ENCODE measurements around the gene RELL2.

Gene RELL2

DNA sequence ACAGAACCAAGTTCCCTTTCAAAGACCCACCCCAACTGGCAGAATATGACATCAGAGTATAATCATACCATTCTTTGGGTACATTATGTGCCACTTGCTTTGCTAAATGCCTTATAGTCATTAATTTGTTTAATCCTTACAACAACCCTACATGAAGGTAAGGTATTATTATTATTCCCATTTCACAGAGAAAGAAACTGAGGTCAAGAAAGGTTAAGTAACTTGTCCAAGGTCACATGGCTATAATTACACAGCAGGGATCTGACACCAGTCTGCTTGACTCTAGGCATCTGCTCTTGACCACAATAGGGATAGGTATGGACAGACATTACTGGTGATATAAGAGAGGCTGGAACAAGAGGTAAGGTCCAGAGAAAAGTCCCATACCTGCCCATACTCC, 13.2 kb downstream of the RELL2 start:
- DNase-seq, result no peak

DNA sequence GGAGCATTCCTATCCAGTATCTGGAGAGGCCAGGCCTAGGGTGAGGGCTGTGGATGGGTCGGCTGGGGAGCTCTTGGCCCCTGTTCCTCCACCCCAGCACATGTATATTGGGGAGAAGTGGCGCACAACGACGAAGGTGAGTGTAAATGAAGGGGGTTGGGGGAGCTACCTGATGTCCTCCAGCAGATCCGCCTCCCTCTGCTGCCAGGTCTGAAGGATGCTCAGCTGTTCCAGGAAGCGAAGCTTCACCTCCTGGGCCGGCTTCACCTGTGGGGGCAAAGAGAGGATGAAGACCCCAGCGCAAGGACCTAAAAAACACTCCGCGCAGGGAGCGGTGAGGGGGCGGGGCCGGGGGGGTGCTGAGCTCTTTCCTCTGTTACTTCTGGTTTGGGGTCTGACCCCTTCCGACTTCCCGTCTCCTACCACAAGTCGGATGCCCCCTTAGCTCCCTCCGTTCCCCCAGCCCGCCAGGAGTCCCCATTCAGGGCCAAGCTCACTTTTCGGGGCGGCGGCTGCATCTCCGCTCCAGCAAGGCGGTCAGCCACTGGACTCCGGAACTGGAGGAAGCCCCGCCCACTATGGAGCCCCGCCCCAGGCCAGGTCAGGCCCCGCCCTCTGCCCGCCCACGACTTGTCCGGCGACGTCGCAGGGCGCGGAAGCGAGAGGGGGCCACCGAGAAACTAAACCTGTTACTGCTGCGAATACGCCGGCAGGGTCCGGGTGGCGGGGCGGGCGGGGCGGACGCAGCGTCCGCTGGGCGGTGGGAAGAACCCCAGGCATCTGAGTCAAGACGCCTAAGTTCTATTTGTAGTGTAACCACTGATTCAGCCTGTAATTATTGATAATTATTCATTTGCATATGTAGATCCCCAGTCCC, 14.3 kb downstream of the RELL2 start, which contains the start of gene FCHSD1:
FCHSD1 (minus strand) TSS at position 568 of the 877 bp plus-strand sequence; CDS start at position 518, 50 bp downstream.
- peak; percentile 88 for DNase-seq

DNA sequence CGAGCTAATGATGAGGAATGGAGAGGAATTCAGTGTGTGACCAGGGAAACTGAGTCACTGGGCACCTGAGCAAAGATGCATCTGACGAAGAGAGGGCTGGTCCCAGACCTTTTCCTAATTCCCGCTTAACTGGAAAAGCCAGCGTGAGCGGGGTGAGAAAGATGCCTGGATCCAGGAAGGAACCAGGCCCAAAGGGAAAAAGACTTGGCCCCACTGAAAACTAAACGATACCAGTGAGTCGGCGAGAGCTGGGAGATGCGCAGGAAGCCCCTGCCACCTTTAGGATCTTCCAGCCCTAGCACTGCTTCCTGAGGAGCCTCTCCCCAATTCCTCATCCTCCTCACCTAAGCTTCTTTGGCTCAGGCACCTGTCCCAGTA, 14.9 kb downstream of the RELL2 start:
- no peak for DNase-seq

DNA sequence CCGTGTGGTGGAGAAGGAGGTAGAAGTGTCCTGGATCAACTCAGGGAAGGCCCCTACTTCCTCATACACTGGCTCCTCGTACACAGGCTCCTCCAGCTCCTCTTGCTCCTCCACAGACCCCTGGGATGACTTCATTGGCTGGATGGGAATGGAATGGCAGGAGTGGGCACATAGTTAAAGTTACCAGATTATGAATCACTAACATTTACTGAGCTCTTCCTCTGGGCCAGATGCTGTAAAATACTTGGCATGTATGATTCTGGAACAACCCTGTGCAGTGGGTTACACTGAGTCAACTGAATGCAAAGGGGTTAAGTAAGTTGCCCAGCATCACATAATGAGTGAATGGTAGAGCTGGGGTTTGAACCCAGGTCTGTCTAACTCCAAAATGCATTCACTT, 17.5 kb downstream of the RELL2 start:
- DNase-seq, result no peak

DNA sequence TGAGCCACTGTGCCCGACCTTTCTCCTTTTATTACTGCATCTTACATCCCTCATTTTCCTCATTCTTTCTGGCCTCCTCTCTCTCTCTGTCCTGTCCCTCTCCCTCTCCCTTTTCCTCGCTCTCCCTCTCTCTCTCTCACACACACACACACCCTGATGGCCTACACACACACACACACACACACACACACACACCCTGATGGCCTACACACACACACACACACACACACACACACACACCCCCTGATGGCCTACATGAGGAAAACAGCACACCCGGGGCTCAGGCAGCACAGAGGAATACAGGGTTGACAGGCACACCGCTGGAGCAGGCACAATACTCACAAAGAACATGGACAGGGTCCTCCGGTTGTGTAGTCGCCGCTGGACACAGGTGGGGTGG, 18.2 kb downstream of the RELL2 start:
- no peak for DNase-seq

DNA sequence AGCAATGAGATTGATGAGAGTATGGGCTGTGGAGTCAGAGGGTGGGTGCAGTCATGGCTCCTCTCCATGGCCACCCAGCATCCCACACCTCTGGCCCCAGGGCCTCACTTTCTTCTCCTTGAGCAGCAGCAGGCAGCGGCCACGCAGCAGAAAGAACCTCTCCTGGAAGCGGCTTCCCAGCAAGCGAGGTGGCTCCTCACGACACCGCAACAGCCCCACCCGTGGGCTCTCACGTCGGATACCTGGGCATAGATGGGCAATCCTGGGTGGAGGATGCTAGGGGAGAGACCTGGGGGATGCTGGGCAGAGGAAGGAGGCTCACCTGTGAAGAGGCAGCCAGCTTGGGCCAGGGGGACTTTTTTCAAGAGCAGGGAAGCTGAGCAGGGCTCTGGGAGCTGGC, 19.6 kb downstream of the RELL2 start:
- DNase-seq, result no peak

DNA sequence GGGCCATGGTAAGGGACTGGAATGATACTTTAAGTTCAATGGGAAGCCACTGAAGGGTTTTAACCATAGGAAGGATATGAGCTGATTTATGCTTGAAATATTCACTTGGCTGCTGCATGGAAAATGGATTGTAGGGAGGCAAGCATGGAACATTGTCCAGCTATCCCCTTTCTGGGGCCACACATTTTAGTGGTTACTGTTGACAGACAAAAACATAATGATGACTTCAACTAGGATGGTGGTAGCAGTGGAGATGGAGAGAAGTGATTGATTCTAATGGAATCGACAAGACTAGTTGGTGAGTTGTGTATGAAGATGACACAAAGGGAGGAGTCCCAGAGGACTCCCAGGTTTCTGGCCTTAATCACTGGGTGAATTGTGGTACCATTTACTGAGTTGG, 20.6 kb downstream of the RELL2 start:
- no peak for DNase-seq

DNA sequence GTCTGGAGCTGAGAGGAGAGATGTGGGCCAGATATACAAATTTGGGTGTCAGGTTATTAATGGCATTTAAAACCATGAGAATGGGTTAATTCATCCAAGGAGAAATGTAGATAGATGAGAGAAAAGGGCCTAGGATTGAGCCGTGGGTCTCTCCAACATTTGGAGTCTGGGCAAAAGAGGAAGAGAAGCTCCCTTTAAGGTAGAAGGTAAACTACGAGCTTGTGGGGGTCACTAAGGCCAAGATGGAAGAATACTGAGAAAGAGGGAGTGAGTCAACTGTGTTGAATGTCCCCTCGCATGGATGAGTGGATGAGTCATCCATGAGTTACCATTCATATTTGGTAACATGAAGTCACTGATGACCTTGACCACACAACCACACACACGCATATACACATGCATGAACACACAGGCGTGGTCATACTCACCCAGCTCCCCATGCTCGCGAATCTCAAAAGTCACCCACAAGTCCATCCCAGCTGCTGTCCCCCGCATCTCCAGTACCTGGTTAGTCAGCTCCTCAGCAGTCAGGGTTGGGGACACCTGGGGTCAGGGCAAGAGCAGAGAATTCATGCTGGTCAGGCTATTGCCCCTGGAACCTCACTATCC, 21.2 kb downstream of the RELL2 start:
- DNase-seq, result no peak

DNA sequence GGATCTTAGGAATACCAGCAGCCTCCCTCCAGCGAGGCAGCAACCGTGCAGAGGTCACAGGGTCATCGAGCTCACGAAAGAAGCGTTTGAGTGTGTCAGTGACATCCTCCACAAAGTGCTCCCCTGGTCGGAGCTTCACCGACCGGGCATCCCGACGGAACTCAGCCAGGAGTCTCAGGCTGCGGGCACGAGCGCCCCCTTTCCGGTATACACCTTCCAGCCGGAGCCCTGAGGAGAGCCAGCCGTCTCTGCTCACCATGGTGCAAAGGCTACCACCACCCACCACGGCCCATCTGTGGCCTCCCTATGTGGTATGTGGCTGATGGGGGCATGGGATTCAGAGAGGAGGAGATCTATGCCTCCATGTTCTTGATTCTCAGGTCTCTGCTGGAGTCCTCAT, 25.2 kb downstream of the RELL2 start:
- DNase-seq, result no peak

DNA sequence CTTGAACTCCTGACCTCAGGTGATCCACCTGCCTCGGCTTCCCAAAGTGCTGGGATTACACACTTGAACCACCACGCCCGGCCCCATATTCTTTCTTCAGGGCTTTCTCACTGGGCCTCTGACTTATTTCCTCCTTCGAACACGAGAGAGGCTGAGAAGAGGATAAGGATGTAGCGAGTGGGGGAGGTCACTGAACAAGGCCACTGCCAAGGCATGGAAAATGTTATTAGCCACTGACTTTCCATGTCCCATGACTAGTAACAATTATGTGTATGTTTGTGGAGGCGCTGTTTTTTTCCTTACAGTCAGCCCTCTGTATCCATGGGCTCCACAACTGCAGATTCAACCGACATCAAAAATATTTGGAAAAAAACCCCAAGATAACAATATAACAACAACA, 26.7 kb downstream of the RELL2 start:
- no peak for DNase-seq

DNA sequence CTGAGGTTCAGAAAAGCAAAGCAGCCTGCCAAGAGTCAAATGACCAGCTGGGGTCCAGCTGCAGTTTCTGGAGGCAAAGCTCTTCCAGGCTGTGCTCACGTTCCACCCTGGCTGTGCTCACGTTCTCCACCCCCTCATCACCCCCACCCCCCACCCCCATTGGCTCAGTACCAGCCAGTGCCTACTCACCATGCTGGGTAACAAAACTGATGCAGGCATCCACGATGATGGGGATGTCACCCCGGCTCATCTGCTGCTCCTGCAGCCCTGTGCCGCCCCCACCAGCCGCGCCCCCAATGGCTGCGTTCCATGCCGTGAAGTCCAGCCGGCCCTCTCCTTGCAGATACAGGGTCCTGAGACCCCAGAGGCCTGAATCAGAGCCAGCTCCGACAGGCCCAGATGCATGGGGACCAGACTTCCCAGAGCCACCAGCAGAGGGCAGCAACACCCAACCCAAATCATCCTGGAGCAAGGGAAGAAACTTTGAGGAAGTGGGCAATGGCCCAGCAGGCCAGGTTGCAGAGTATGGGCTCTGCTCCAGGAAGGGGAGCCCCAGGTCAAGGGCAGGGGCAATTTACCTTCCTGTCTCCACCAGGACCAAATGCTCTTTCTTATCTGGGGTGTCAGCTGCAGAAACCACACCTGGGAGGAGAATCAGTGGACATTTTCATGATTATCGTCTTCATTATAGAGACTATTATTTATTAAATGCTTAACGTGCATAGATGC, 28.1 kb downstream of the RELL2 start:
- DNase-seq, result peak; percentile 74

DNA sequence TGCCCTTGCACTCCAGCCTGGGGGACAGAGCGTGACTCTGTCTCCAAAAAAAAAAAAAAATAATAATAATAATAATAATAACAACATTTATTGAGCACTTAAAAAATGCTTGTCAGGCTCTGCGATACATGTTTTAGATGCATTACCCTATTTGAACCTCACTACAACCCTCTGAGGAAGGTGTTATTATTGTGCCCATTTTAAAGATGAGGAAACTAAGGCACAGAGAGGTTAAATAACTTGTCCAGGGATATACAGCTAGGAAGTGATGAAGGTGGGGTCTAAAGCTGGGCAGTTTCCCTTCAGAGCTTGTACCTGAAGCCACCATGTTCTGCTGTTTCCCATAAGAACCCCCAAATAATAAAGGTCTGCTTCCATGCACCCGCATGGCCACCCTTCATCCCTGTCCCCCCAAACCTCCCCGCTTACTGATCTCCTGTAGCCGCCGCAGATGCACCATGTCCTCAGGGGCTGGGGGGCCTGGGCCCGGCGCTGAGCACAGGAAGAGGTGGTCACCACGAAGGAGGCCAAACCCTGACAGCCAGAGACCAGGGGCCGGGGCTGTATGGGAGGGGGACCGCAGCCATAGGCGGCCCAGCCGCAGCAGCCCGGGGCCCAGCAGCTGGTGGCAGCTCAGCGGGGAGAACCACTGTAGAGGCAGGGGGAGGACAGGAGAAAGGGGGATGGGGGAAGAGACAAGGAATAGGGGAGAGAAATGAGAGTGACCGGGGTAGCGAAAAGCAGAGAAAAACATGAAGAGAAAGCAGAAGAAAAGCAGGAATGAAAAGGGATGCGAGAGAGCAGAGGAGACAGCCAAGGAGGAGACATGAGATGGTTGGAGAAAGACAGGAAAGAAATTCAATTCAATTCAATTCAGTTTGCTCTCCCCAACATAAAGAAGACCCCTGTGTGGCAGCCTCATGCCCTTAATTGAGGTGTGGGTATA, 29.5 kb downstream of the RELL2 start:
- no peak for DNase-seq

DNA sequence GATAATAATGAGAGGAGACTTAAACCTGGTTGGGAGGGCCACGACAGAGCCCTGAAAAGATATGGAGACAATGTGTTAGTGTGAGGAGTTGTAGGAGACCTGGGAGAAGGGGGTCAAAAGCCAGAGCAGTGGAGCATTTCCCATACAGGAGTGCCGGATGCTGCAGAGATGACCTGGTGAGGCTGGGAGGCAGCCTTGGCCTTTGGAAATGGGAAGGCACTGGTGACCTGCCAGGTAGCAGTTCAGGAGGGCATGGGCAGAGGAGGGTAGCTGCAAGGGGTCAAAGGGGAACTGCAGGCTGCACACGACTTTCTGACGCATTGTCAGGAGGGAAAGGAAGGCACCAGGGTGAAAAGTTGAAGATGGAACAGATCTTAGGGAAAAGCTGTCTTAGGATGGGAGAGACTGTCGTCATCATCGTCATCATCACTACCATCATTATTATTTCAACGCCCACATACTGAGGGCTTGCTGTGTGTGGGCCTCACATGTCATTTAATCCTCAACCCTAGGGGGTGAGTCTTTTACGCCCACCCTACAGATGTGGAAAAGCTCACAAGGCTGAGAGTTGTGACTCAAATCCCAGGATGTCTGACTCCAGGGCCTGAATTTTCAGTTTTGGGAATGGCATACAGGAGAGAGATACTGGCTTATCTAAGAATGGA, 31.9 kb downstream of the RELL2 start:
- no peak for DNase-seq

DNA sequence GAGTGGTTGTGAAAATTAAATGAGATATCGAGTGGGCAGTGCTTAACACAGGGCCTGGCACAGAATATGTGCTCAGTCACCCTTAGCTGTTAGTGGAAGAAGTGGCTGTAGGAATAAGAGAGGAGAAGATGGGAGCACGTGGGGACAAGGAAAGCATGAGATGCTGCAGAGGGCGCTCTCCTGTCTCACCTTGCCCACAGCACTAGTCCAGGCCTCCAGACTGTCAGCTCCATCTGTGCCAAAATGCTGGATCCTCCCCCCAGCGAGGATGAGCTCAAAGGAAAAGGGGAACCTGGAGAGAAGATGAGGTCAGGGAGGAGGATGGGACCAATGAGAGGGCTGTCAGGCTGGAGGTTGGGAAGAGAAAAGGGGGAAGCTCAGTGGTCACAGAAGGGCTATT, 32.7 kb downstream of the RELL2 start:
- DNase-seq, result no peak

DNA sequence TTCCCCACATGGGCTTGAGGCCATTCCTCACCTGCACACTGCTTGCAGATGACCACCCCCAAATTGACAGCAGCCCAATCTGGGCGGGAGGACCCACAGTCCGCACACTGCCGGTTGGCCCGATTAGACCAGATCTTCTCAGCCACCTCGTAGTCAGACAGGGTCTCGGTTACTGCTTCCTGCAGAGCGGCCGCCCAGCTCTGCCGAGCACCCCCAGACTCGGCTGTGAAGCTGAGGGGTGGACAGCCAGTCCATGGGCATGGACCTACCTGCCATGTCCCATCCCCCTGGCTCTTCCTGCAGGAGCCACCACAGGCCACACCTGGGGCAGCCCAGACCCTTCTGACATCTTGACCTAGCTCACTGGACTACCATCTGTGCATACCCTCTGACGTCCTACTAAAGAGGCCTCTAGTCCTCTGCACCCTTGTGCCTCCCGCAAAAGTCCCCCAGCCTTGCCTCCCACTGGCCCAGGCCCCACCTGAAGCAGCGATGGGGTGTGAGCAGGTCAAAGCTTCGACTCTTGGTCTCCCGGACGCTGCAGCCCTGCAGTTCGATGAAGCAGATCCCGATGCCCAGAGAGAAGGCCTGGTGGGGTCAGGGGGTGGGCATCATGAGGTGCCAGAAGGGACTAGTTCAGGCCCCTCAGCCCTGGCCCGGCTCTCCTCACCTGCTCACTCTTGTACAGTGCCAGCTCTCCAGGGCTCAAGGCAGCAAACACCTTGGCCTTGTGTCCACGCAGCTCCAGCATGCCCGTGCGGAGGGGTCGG, 35.5 kb downstream of the RELL2 start:
- DNase-seq, result no peak

DNA sequence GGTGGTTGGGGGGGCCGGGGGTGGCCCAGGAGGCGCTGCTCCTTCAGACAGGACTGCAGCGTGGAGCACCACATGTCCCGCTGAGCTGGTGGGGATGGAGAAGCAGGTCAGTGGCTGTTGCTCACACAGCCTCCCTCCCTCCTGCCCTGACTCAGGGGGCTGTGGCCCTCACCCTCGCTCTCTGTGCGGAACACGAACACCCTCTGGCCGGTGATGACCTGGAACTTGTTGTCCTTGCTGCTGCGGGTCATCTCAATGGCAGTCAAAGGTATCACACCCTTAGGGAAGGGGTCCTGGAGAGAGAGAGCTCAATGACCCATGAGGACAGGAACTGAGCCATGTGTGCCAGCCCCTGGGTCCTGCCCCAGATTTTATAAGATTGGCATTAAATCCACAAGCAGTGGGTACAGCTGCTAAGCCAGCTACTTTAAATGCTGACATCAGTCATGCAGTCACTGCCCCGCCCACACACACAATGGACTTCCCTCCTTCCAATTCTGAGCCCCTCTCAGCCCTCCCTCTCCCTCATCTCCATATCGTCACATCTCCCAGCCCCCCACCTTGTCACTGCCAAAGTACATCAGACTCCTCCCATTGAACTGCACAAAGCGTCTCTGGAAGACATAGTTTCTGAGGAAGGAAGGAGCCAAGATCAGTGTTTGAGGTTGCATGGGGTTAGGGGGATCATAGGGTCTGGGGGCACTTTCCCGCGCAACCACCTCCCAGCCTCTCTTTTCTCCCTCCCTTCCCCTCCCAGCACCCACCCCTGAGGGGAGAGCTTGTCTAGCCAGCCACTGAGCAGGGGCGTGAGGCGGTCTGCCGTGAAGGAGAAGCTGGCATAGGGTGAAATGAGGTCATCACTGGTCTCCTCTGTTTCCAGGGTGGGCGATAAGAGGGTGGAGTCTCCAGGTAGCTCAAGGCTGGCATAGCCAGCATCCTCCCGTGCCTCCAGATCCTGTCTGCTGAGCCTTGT, 36.3 kb downstream of the RELL2 start:
- DNase-seq, result no peak

DNA sequence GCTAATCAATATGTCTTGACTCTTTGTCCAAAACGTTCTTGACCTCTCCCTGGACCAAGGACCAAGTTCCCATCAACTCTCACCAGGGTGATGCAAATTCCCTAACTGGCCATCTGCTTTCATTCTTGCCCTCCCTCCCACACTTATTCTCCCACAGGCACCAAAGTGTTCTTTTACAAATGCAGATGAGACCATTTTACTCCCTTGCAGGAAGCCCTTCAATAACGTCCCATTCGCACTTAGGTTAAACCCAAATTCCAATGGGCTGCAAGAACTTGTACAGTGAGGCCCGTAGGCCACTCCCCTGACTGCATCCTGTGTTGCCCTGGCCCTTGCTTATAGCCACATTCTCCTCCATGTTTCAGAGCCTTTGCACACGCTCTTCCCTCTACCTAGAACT, 38.0 kb downstream of the RELL2 start:
- DNase-seq, result no peak

DNA sequence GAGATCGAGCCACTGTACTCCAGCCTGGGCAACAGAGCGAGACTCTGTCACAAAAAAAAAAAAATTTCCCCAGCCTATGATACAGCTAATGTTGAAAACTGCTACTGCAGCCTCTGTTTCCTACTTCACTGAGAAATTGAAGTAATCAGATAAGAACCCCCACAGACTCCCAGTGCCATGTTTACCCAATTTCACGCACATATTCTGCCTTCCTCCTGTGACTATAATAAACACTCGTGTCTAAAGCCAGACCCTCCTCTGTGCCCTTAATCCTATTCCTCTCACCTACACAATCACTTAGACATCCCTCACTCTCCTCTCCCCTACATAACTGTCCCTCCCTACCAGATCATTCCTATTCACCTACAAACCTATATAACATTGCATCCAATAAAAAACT, 38.9 kb downstream of the RELL2 start:
- DNase-seq, result no peak

DNA sequence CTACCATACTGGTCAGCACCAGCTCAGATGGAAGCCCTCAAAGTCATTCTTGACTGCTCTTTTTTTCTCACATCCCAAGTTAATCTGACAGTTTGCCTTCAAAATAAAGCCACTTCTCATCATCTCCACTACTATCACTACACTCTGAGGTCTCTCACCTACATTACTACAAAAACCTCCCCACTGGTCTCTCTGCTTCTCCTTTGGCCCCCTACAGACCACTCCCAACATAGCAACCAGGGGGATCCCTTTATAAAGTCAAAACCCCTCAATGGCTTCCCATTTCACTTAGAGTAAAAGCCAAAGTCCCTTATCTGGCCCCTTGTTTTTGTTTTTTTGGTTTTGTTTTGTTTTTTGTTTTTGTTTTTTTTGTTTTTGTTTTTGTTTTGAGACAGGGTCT, 40.6 kb downstream of the RELL2 start:
- no peak for DNase-seq

DNA sequence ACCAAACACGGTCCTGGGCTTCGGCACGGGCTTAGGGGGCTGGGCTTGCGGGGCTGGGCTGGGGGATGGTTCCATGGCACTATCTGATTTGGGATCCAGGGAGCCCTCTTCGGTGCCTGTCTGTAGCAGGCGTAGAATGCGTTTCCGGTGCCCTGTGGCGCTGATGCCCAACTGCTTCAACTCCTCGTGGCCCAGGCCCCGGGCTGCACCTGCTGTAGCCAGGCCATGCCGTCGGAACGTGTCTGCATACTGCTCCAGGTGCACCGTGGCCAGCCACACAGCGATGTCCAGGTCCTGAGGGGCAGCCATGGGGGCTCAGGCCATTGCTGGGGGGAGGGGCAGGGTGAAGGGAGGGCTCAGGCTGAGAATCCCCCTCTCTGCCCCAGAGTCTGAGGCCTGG, 43.4 kb downstream of the RELL2 start:
- no peak for DNase-seq

Measured in CD4-positive, alpha-beta T cell treated with Interleukin-21 for 1 hour (primary cell).